ENCODE data around the gene HSD17B1.

The HSD17B1 gene

GRCh38 chr17:42520540-42520951, 32.2 kb upstream of the HSD17B1 start:
- H2BK120ac ChIP-seq (ENCODE audit: low read depth, low read length) = peak overlapping the region; percentile 25
- peaks cover 50 to 56% of the 10 kb centered on the region in 2 donors for H3K4me1 ChIP-seq (ENCODE audit: control insufficient read depth in 2 of 2, insufficient read depth in 1 of 2, low read depth in 1 of 2, low read length in 2 of 2)
- no peak overlapping the region for H3K4ac ChIP-seq (ENCODE audit: low read length)
- H3K27ac ChIP-seq (replicated peaks; ENCODE audit: low read length) = peak overlapping the region; percentile 92
- peak overlapping the region; percentile 19 for H3K4me2 ChIP-seq (ENCODE audit: insufficient read depth, low read length, poor library complexity, severe bottlenecking)
- no peak overlapping the region for H3K4me3 ChIP-seq (ENCODE audit: low read length in 2 of 2)
- peak overlapping the region; percentile 39 for H2BK5ac ChIP-seq (ENCODE audit: low read length)
- peak overlapping the region; percentile 17 for H2AFZ ChIP-seq (ENCODE audit: low read length)
- no peaks in the 10 kb centered on the region for H3K27me3 ChIP-seq (ENCODE audit: control insufficient read depth in 3 of 3, insufficient read depth in 3 of 3, low read depth in 1 of 3, low read length in 3 of 3)
- no peak overlapping the region for H3K9ac ChIP-seq (ENCODE audit: low read depth, low read length, poor library complexity)
- no peak overlapping the region for H4K8ac ChIP-seq (ENCODE audit: low read depth, low read length)
- peaks cover 14 to 49% of the 10 kb centered on the region in 2 donors for H3K36me3 ChIP-seq (replicated peaks in 1 of 2; ENCODE audit: control insufficient read depth in 2 of 2, insufficient read depth in 2 of 2, low read length in 2 of 2)
- H4K91ac ChIP-seq (ENCODE audit: low read depth, low read length, poor library complexity) = no peak overlapping the region
- peak overlapping the region; percentile 44 for H2AK5ac ChIP-seq (ENCODE audit: low read depth, low read length)
- H3K23ac ChIP-seq (ENCODE audit: low read depth, low read length, poor library complexity) = no peak overlapping the region
- peaks cover 3% of the 10 kb centered on the region for H3K79me1 ChIP-seq (ENCODE audit: low read depth, low read length)
- DNase-seq (ENCODE audit: low spot score) = no peak
- no CpG with 5 or more reads among the region's 9 CpGs for WGBS, 2 donors (ENCODE audit: extremely low coverage in 2 of 2, insufficient read length in 2 of 2, insufficient replicate concordance in 1 of 2)
- H3K18ac ChIP-seq (ENCODE audit: low read length) = peak overlapping the region; percentile 87
- no peaks in the 10 kb centered on the region for H3K9me3 ChIP-seq (replicated peaks in 1 of 2; ENCODE audit: control insufficient read depth in 2 of 2, insufficient read depth in 1 of 2, low read depth in 1 of 2, low read length in 2 of 2)
- no peak overlapping the region for H2BK15ac ChIP-seq (ENCODE audit: low read length)
- no peak overlapping the region for H3K14ac ChIP-seq (ENCODE audit: low read length)
- H2BK12ac ChIP-seq (ENCODE audit: low read length) = peak overlapping the region; percentile 30

DNA sequence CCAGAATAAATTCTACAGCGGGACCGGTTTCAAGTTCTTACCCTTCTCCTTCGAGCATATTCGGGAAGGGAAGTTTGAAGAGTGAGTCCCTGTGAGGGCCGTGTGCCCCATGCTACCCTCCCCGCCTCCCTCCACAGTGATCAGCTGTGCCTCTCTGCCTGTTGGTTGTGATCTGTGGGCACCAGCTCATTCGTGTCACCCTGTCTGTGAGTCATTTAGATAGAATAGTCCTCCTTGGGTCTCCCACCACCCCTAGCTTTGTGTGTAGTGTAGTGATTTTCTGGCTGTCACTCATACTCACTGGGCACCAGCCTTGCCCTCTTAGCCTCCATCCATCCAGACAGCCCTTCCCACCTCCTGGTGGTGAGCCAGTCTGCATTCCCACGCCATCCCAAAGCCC, 31.7 kb upstream of the HSD17B1 start:
- Histone ChIP-seq H3K36me3 (replicated peaks in 1 of 2; ENCODE audit: control insufficient read depth in 2 of 2, insufficient read depth in 2 of 2, low read length in 2 of 2) (peaks cover 14 to 45% of the 10 kb centered on the region in 2 donors), H3K4ac (ENCODE audit: low read length) (no peak overlapping the region), H3K9ac (ENCODE audit: low read depth, low read length, poor library complexity) (no peak overlapping the region), H3K14ac (ENCODE audit: low read length) (no peak overlapping the region), H4K91ac (ENCODE audit: low read depth, low read length, poor library complexity) (no peak overlapping the region), H4K8ac (ENCODE audit: low read depth, low read length) (peak overlapping the region; percentile 19), H3K79me1 (ENCODE audit: low read depth, low read length) (peaks cover 3% of the 10 kb centered on the region), H3K4me2 (ENCODE audit: insufficient read depth, low read length, poor library complexity, severe bottlenecking) (no peak overlapping the region), H3K27me3 (ENCODE audit: control insufficient read depth in 3 of 3, insufficient read depth in 3 of 3, low read depth in 1 of 3, low read length in 3 of 3) (no peaks in the 10 kb centered on the region), H2BK15ac (ENCODE audit: low read length) (peak overlapping the region; percentile 29), H3K4me3 (ENCODE audit: low read length in 2 of 2) (no peak overlapping the region), H2BK12ac (ENCODE audit: low read length) (no peak overlapping the region), H2BK5ac (ENCODE audit: low read length) (peak overlapping the region; percentile 39), H3K18ac (ENCODE audit: low read length) (peak overlapping the region; percentile 86), H3K23ac (ENCODE audit: low read depth, low read length, poor library complexity) (no peak overlapping the region), H3K9me3 (replicated peaks in 1 of 2; ENCODE audit: control insufficient read depth in 2 of 2, insufficient read depth in 1 of 2, low read depth in 1 of 2, low read length in 2 of 2) (no peaks in the 10 kb centered on the region), H2BK120ac (ENCODE audit: low read depth, low read length) (no peak overlapping the region), H2AK5ac (ENCODE audit: low read depth, low read length) (no peak overlapping the region), H3K4me1 (ENCODE audit: control insufficient read depth in 2 of 2, insufficient read depth in 1 of 2, low read depth in 1 of 2, low read length in 2 of 2) (peaks cover 50 to 54% of the 10 kb centered on the region in 2 donors), H2AFZ (ENCODE audit: low read length) (no peak overlapping the region), H3K27ac (replicated peaks; ENCODE audit: low read length) (peak overlapping the region; percentile 92)
- WGBS, 2 donors (ENCODE audit: extremely low coverage in 2 of 2, insufficient read length in 2 of 2, insufficient replicate concordance in 1 of 2) = no CpG with 5 or more reads among the region's 8 CpGs
- DNase-seq (ENCODE audit: low spot score) = no peak

- H4K8ac ChIP-seq (ENCODE audit: low read depth, low read length) = no peak overlapping the region
- no CpG with 5 or more reads among the region's 11 CpGs for WGBS, 2 donors (ENCODE audit: extremely low coverage in 2 of 2, insufficient read length in 2 of 2, insufficient replicate concordance in 1 of 2)
- peak overlapping the region; percentile 17 for H3K4ac ChIP-seq (ENCODE audit: low read length)
- H2BK120ac ChIP-seq (ENCODE audit: low read depth, low read length) = peak overlapping the region; percentile 69
- no peak for DNase-seq (ENCODE audit: low spot score)
- H3K4me3 ChIP-seq (ENCODE audit: low read length in 2 of 2) = no peak overlapping the region
- H3K9ac ChIP-seq (ENCODE audit: low read depth, low read length, poor library complexity) = no peak overlapping the region
- H2AFZ ChIP-seq (ENCODE audit: low read length) = no peak overlapping the region
- no peak overlapping the region for H2BK12ac ChIP-seq (ENCODE audit: low read length)
- H2AK5ac ChIP-seq (ENCODE audit: low read depth, low read length) = peak overlapping the region; percentile 98
- peaks cover 3% of the 10 kb centered on the region for H3K79me1 ChIP-seq (ENCODE audit: low read depth, low read length)
- H2BK5ac ChIP-seq (ENCODE audit: low read length) = peak overlapping the region; percentile 88
- no peak overlapping the region for H3K4me2 ChIP-seq (ENCODE audit: insufficient read depth, low read length, poor library complexity, severe bottlenecking)
- H3K9me3 ChIP-seq (replicated peaks in 1 of 2; ENCODE audit: control insufficient read depth in 2 of 2, insufficient read depth in 1 of 2, low read depth in 1 of 2, low read length in 2 of 2) = no peaks in the 10 kb centered on the region
- peak overlapping the region; percentile 16 for H3K23ac ChIP-seq (ENCODE audit: low read depth, low read length, poor library complexity)
- peak overlapping the region; percentile 50 for H3K18ac ChIP-seq (ENCODE audit: low read length)
- no peak overlapping the region for H3K14ac ChIP-seq (ENCODE audit: low read length)
- peak overlapping the region; percentile 79 for H2BK15ac ChIP-seq (ENCODE audit: low read length)
- H3K4me1 ChIP-seq (ENCODE audit: control insufficient read depth in 2 of 2, insufficient read depth in 1 of 2, low read depth in 1 of 2, low read length in 2 of 2) = peaks cover 50 to 51% of the 10 kb centered on the region in 2 donors
- no peaks in the 10 kb centered on the region for H3K27me3 ChIP-seq (ENCODE audit: control insufficient read depth in 3 of 3, insufficient read depth in 3 of 3, low read depth in 1 of 3, low read length in 3 of 3)
- no peak overlapping the region for H4K91ac ChIP-seq (ENCODE audit: low read depth, low read length, poor library complexity)
- H3K36me3 ChIP-seq (replicated peaks in 1 of 2; ENCODE audit: control insufficient read depth in 2 of 2, insufficient read depth in 2 of 2, low read length in 2 of 2) = peaks cover 13 to 38% of the 10 kb centered on the region in 2 donors
- peak overlapping the region; percentile 92 for H3K27ac ChIP-seq (replicated peaks; ENCODE audit: low read length)
These were observed 31.0 kb upstream of the HSD17B1 start for GRCh38 chr17:42521666-42522262.

DNA sequence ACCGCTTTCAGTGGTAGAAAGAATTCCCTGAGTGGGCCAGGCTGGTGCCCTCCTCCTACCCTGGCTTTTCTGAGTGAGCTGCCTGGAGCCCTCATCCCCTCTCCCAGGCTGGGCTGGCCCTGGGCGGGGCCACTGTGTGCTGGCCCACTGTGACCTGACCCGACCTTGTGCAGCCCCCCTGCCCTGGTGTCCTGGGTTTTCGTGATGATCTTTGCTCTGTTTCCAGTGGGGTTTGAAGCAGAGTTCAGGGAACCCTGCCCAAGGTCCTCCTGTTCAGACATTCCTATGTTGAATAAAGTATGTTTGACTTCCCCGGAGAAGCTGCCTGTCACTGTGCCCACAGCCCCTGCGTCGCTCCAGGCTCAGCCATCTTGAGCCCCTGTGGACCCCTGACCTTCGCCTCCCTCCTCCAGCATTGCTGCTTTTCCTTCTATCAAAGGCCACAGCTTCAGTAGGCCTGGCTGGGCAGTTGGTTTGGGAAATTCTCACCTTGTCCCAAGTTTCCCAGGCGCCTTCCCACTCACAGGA, 30.4 kb upstream of the HSD17B1 start:
- DNase-seq (ENCODE audit: low spot score) = no peak
- Histone ChIP-seq H2BK5ac (ENCODE audit: low read length) (peak overlapping the region; percentile 88), H3K36me3 (replicated peaks in 1 of 2; ENCODE audit: control insufficient read depth in 2 of 2, insufficient read depth in 2 of 2, low read length in 2 of 2) (peaks cover 12 to 34% of the 10 kb centered on the region in 2 donors), H3K27me3 (ENCODE audit: control insufficient read depth in 3 of 3, insufficient read depth in 3 of 3, low read depth in 1 of 3, low read length in 3 of 3) (no peaks in the 10 kb centered on the region), H3K9me3 (replicated peaks in 1 of 2; ENCODE audit: control insufficient read depth in 2 of 2, insufficient read depth in 1 of 2, low read depth in 1 of 2, low read length in 2 of 2) (no peaks in the 10 kb centered on the region), H4K91ac (ENCODE audit: low read depth, low read length, poor library complexity) (no peak overlapping the region), H2AK5ac (ENCODE audit: low read depth, low read length) (peak overlapping the region; percentile 98), H3K23ac (ENCODE audit: low read depth, low read length, poor library complexity) (peak overlapping the region; percentile 57), H2BK15ac (ENCODE audit: low read length) (peak overlapping the region; percentile 79), H3K14ac (ENCODE audit: low read length) (no peak overlapping the region), H3K4ac (ENCODE audit: low read length) (peak overlapping the region; percentile 17), H3K79me1 (ENCODE audit: low read depth, low read length) (peaks cover 3% of the 10 kb centered on the region), H2BK12ac (ENCODE audit: low read length) (peak overlapping the region; percentile 77), H3K4me1 (ENCODE audit: control insufficient read depth in 2 of 2, insufficient read depth in 1 of 2, low read depth in 1 of 2, low read length in 2 of 2) (peaks cover 50% of the 10 kb centered on the region in 2 donors), H2AFZ (ENCODE audit: low read length) (no peak overlapping the region), H4K8ac (ENCODE audit: low read depth, low read length) (no peak overlapping the region), H3K4me2 (ENCODE audit: insufficient read depth, low read length, poor library complexity, severe bottlenecking) (no peak overlapping the region), H3K4me3 (ENCODE audit: low read length in 2 of 2) (no peak overlapping the region), H3K9ac (ENCODE audit: low read depth, low read length, poor library complexity) (peak overlapping the region; percentile 25), H2BK120ac (ENCODE audit: low read depth, low read length) (peak overlapping the region; percentile 69), H3K27ac (replicated peaks; ENCODE audit: low read length) (no peak overlapping the region), H3K18ac (ENCODE audit: low read length) (peak overlapping the region; percentile 81)
- no CpG with 5 or more reads among the region's 9 CpGs for WGBS, 2 donors (ENCODE audit: extremely low coverage in 2 of 2, insufficient read length in 2 of 2, insufficient replicate concordance in 1 of 2)

Data from neuronal stem cell (in vitro differentiated cells).